Glutamatergic neuron (in vitro differentiated cells): Measurements from ENCODE around the gene MYL11. TPM values are rescaled to one million over a fixed set of nuclear protein-coding genes. Genes with fewer than 3 reads are reported as not detected.

Source experiments
- DNase-seq: peaks from one replicate; pipeline ENCODE4 v3.0.0; 2022
- H3K27ac Mint-ChIP-seq: one replicate; pipeline ENCODE4 v1.8.0; 2020; ENCODE audit warnings: mild to moderate bottlenecking, mixed read lengths, inconsistent platforms; ENCODE audit not compliant: unreplicated experiment
- H3K27me3 Mint-ChIP-seq: one replicate; pipeline ENCODE4 v1.8.0; 2020; ENCODE audit warnings: mild to moderate bottlenecking, moderate library complexity, mixed read lengths, inconsistent platforms; ENCODE audit not compliant: unreplicated experiment
- H3K36me3 Mint-ChIP-seq: one replicate; pipeline ENCODE4 v1.8.0; 2020; ENCODE audit warnings: mild to moderate bottlenecking, mixed read lengths, inconsistent platforms; ENCODE audit not compliant: unreplicated experiment
- H3K4me1 Mint-ChIP-seq: one replicate; pipeline ENCODE4 v1.8.0; 2020; ENCODE audit warnings: mild to moderate bottlenecking, low read depth, mixed read lengths, inconsistent platforms; ENCODE audit not compliant: unreplicated experiment
- H3K4me3 Mint-ChIP-seq: one replicate; pipeline ENCODE4 v1.8.0; 2020; ENCODE audit warnings: mild to moderate bottlenecking, mixed read lengths, inconsistent platforms; ENCODE audit not compliant: unreplicated experiment
- H3K9me3 Mint-ChIP-seq: one replicate; pipeline ENCODE4 v1.8.0; 2020; ENCODE audit warnings: mild to moderate bottlenecking, moderate library complexity, mixed read lengths, inconsistent platforms; ENCODE audit not compliant: unreplicated experiment
- CTCF ChIP-seq: fragments of 200-600 bp; sonication (generic); IDR thresholded peaks from one replicate; pipeline ENCODE4 v1.5.0; 2021; ENCODE audit not compliant: partially characterized antibody, unreplicated experiment
- total RNA-seq: library from RNA; stranded (reverse); fragmentation: NEBNext Ultra II Directional; extraction: Animal tissue kit (Norgen Biotek cat#: 25700); gene quantifications from one replicate; pipeline ENCODE4 v1.2.1, GENCODE V29; 2021; ENCODE audit not compliant: unreplicated experiment

Gene MYL11
- total RNA-seq, 1 donor from 2014 or later, result not detected

- H3K4me3 Mint-ChIP-seq, result no peak overlapping the region
- no peak for DNase-seq
- no peaks in the 10 kb centered on the region for H3K36me3 Mint-ChIP-seq
- peaks cover 11% of the 10 kb centered on the region for H3K27me3 Mint-ChIP-seq
- no peak overlapping the region for H3K27ac Mint-ChIP-seq
- H3K9me3 Mint-ChIP-seq, result peaks cover 14% of the 10 kb centered on the region
- H3K4me1 Mint-ChIP-seq, result peaks cover 15% of the 10 kb centered on the region
- TF ChIP-seq CTCF, result peak; percentile 54
These were observed 21.9 kb upstream of the MYL11 start for GRCh38 chr16:30352488-30353401.

GRCh38 chr16:30353438-30354129 is 21.0 kb upstream of the MYL11 start:
- no peak for TF ChIP-seq CTCF
- peak overlapping the region; percentile 17 for H3K27ac Mint-ChIP-seq
- H3K4me1 Mint-ChIP-seq, result peaks cover 15% of the 10 kb centered on the region
- H3K4me3 Mint-ChIP-seq, result peak overlapping the region; percentile 97
- no peak for DNase-seq
- H3K9me3 Mint-ChIP-seq, result peaks cover 14% of the 10 kb centered on the region
- H3K36me3 Mint-ChIP-seq, result no peaks in the 10 kb centered on the region
- peaks cover 12% of the 10 kb centered on the region for H3K27me3 Mint-ChIP-seq

GRCh38 chr16:30354423-30355143 is 20.0 kb upstream of the MYL11 start:
- Mint-ChIP-seq H3K9me3 (peaks cover 14% of the 10 kb centered on the region), H3K27ac (peak overlapping the region; percentile 94), H3K36me3 (no peaks in the 10 kb centered on the region), H3K4me1 (peaks cover 15% of the 10 kb centered on the region), H3K4me3 (peak overlapping the region; percentile 97), H3K27me3 (peaks cover 12% of the 10 kb centered on the region)
- TF ChIP-seq CTCF, result no peak
- peak; percentile 66 for DNase-seq

GRCh38 chr16:30355144-30355953 is 19.3 kb upstream of the MYL11 start, which contains the start of gene CD2BP2:
Gene CD2BP2, minus strand, starts transcription at chr16:30355308. Its CDS starts 627 bp downstream, at chr16:30354681.
- TF ChIP-seq CTCF, result no peak
- H3K4me3 Mint-ChIP-seq, result peak within 1 kb of the TSS; percentile 97
- DNase-seq, result peak; percentile 90
- H3K27ac Mint-ChIP-seq, result peak within 1 kb of the TSS; percentile 94
- H3K4me1 Mint-ChIP-seq, result peaks cover 15% of the 10 kb centered on the region
- H3K36me3 Mint-ChIP-seq, result no peaks in the 10 kb centered on the region
- peaks cover 15% of the 10 kb centered on the region for H3K9me3 Mint-ChIP-seq
- peaks cover 15% of the 10 kb centered on the region for H3K27me3 Mint-ChIP-seq
